ENCODE results near the gene AK5.

The AK5 gene

GRCh38 chr1:77355010-77355409 lies 73.2 kb downstream of the AK5 start:
- DNase-seq, result no peak

- DNase-seq, result no peak
Observed at GRCh38 chr1:77356136-77356535, 74.3 kb downstream of the AK5 start.

GRCh38 chr1:77360256-77360655 lies 78.4 kb downstream of the AK5 start:
- DNase-seq, result no peak

- DNase-seq, result no peak
Observed at GRCh38 chr1:77361621-77362020, 79.8 kb downstream of the AK5 start.

GRCh38 chr1:77370161-77370560 lies 88.3 kb downstream of the AK5 start:
- no peak for DNase-seq

- DNase-seq, result no peak
Observed at GRCh38 chr1:77370583-77371306, 88.9 kb downstream of the AK5 start.

- no peak for DNase-seq
Observed at GRCh38 chr1:77371396-77371795, 89.6 kb downstream of the AK5 start.

- DNase-seq, result no peak
Observed at GRCh38 chr1:77373702-77374101, 91.9 kb downstream of the AK5 start.

- DNase-seq, result no peak
Observed at GRCh38 chr1:77375541-77375940, 93.7 kb downstream of the AK5 start.

- DNase-seq, result no peak
Observed at GRCh38 chr1:77375990-77376389, 94.2 kb downstream of the AK5 start.

GRCh38 chr1:77378723-77379535 lies 97.1 kb downstream of the AK5 start:
- DNase-seq, result no peak

- DNase-seq, result no peak
Observed at GRCh38 chr1:77382366-77382765, 100.5 kb downstream of the AK5 start.

GRCh38 chr1:77383236-77383635 lies 101.4 kb downstream of the AK5 start:
- no peak for DNase-seq

- no peak for DNase-seq
Observed at GRCh38 chr1:77385551-77385950, 103.7 kb downstream of the AK5 start.

GRCh38 chr1:77386276-77386675 lies 104.5 kb downstream of the AK5 start:
- DNase-seq, result no peak

- no peak for DNase-seq
Observed at GRCh38 chr1:77387553-77387952, 105.7 kb downstream of the AK5 start.

GRCh38 chr1:77388661-77389060 lies 106.8 kb downstream of the AK5 start:
- DNase-seq, result no peak

GRCh38 chr1:77392486-77392885 lies 110.7 kb downstream of the AK5 start:
- DNase-seq, result no peak

- DNase-seq, result no peak
Observed at GRCh38 chr1:77394166-77394565, 112.3 kb downstream of the AK5 start.

- DNase-seq, result no peak
Observed at GRCh38 chr1:77395051-77395450, 113.2 kb downstream of the AK5 start.

- no peak for DNase-seq
Observed at GRCh38 chr1:77398152-77398551, 116.3 kb downstream of the AK5 start.

- no peak for DNase-seq
Observed at GRCh38 chr1:77399250-77400086, 117.6 kb downstream of the AK5 start.

GRCh38 chr1:77400781-77401180 lies 119.0 kb downstream of the AK5 start:
- DNase-seq, result no peak

- DNase-seq, result no peak
Observed at GRCh38 chr1:77401384-77401783, 119.6 kb downstream of the AK5 start.

Data from femur (tissue), 1 donor.